Inflammatory macrophage treated with lipopolysaccharide for 1 hour (primary cell): ENCODE measurements around the gene IPO5.

Experiments used
- DNase-seq, 2 donors: peaks; one replicate each; pipeline ENCODE4 v3.0.0-alpha.2; 2020 to 2022

Gene IPO5

GRCh38 chr13:98066636-98067035, 113.2 kb downstream of the IPO5 start:
- no peak for DNase-seq

GRCh38 chr13:98068521-98068920, 115.0 kb downstream of the IPO5 start:
- no peak for DNase-seq

- DNase-seq = no peak
Measured at GRCh38 chr13:98069985-98070384, 116.5 kb downstream of the IPO5 start.

- no peak for DNase-seq
Measured at GRCh38 chr13:98071316-98071715, 117.8 kb downstream of the IPO5 start.

GRCh38 chr13:98072476-98072875, 119.0 kb downstream of the IPO5 start:
- DNase-seq = no peak
